GM18507 (cell line): Measurements from ENCODE around the gene POLR2H.

Experiments
- DNase-seq: peaks from one replicate; pipeline ENCODE4 v3.0.0; 2011; ENCODE audit warnings: low read depth; ENCODE audit not compliant: insufficient read length; ENCODE audit errors: extremely low spot score
- FAIRE-seq: peaks from 2 replicates; lab custom pipeline; 2011; peaks lifted over from hg19 to GRCh38; lab: Jason Lieb, UNC

Gene POLR2H

GRCh38 chr3:184415203-184415490, 53.6 kb downstream of the POLR2H start:
- DNase-seq = no peak
- FAIRE-seq = no peak

GRCh38 chr3:184417619-184418327, 56.3 kb downstream of the POLR2H start:
- DNase-seq = peak; percentile 62
- peak; percentile 87 for FAIRE-seq
